GM12878 (cell line): ENCODE data around the gene MYMK. TPM values are rescaled to one million over a fixed set of nuclear protein-coding genes. Genes with fewer than 3 reads are reported as not detected.

Experiments
- ATAC-seq: fragments of 200-7000 bp; cut with Tn5 transposase; 3 replicates; pipeline ENCODE4 v1.9.1; 2020; ENCODE audit warnings: mild to moderate bottlenecking, moderate library complexity
- BruUV-seq: library from RNA; stranded (reverse); fragments of 400-500 nt; replicated peaks from 2 replicates; lab custom pipeline; 2021; lab: Mats Ljungman, UMichigan
- CTCF ChIA-PET: fragments of 300-600 bp; sonication (Branson Sonifier 250); formaldehyde crosslinking; extraction: SDS; loops from one replicate; lab custom pipeline; 2021; ENCODE audit warnings: inconsistent platforms; lab: Yijun Ruan, JAX
- POLR2A ChIA-PET: fragments of 350-600 bp; formaldehyde crosslinking; extraction: SDS; loops from one replicate; lab custom pipeline; 2021; ENCODE audit warnings: inconsistent platforms; lab: Charles Lee
- RAD21 ChIA-PET: fragments of 300-600 bp; sonication (Branson Sonifier 250); formaldehyde crosslinking; loops from one replicate; lab custom pipeline; 2023; ENCODE audit warnings: antibody characterized with exemption; ENCODE audit not compliant: unreplicated experiment; lab: Charles Lee
- SMC1A ChIA-PET: fragments of 300-600 bp; sonication (Branson Sonifier 250); formaldehyde crosslinking; loops from one replicate; lab custom pipeline; 2023; ENCODE audit not compliant: unreplicated experiment, uncharacterized antibody; lab: Charles Lee
- DNase-seq: peaks from one replicate; pipeline ENCODE4 v3.0.0-alpha.2; 2011; ENCODE audit warnings: low read depth, low spot score
- FAIRE-seq: peaks from 3 replicates; lab custom pipeline; 2011; peaks lifted over from hg19 to GRCh38; lab: Jason Lieb, UNC
- H2AFZ ChIP-seq: 2 replicates; pipeline ENCODE4 v1.6.0; 2011; ENCODE audit warnings: low read depth, low read length, control low read depth; ENCODE audit not compliant: control insufficient read depth
- H3K27ac ChIP-seq: 2 replicates; pipeline ENCODE4 v1.5.1; 2011; ENCODE audit warnings: control low read depth; ENCODE audit not compliant: control insufficient read depth, insufficient read depth
- H3K27me3 ChIP-seq, 2 experiments: replicated peaks in 1 of 2; 2 replicates each; pipeline versions ENCODE4 v1.6.0 to v1.6.1; 2011; ENCODE audit warnings: low read length in 1 of 2; ENCODE audit not compliant: control insufficient read depth in 2 of 2, insufficient read depth in 2 of 2
- H3K36me3 ChIP-seq, 2 experiments: 2 replicates each; pipeline ENCODE4 v1.5.1; 2011; ENCODE audit warnings: low read length in 1 of 2; ENCODE audit not compliant: control insufficient read depth in 2 of 2, insufficient read depth in 2 of 2
- H3K4me1 ChIP-seq: 2 replicates; pipeline ENCODE4 v1.6.1; 2011; ENCODE audit warnings: mild to moderate bottlenecking, low read length, moderate library complexity, mixed read lengths; ENCODE audit not compliant: control insufficient read depth, insufficient read depth
- H3K4me2 ChIP-seq: 2 replicates; pipeline ENCODE4 v1.6.0; 2011; ENCODE audit warnings: control low read depth; ENCODE audit not compliant: control insufficient read depth, insufficient read depth
- H3K4me3 ChIP-seq: fragments of 200-600 bp; sonication (generic); 2 replicates; pipeline ENCODE4 v1.5.1; 2016
- H3K79me2 ChIP-seq: 2 replicates; pipeline ENCODE4 v1.6.0; 2011; ENCODE audit warnings: low read length; ENCODE audit not compliant: control insufficient read depth, insufficient read depth
- H3K9ac ChIP-seq: 2 replicates; pipeline ENCODE4 v1.8.0; 2011; ENCODE audit warnings: low read length, control low read depth, mixed read lengths; ENCODE audit not compliant: control insufficient read depth, insufficient read depth
- H3K9me3 ChIP-seq: replicated peaks from 3 replicates; pipeline ENCODE4 v1.5.1; 2011; ENCODE audit warnings: mild to moderate bottlenecking, low read length; ENCODE audit not compliant: control insufficient read depth, insufficient read depth
- H4K20me1 ChIP-seq: 2 replicates; pipeline ENCODE4 v1.6.0; 2011; ENCODE audit not compliant: control insufficient read depth, insufficient read depth
- CBX5 ChIP-seq: sonication (generic); IDR thresholded peaks from 2 replicates; pipeline ENCODE4 v1.6.1; 2016; ENCODE audit warnings: low read depth, moderate library complexity, mild to moderate bottlenecking, inconsistent platforms
- EZH2 ChIP-seq: IDR thresholded peaks from 2 replicates; pipeline ENCODE4 v1.6.1; 2012; ENCODE audit warnings: low read depth, mild to moderate bottlenecking, control low read depth, inconsistent platforms, low read length, borderline replicate concordance; ENCODE audit not compliant: control insufficient read depth
- FOS ChIP-seq: IDR thresholded peaks from 3 replicates; pipeline ENCODE4 v1.6.1; 2011; ENCODE audit warnings: borderline replicate concordance; ENCODE audit not compliant: insufficient read length; ENCODE audit errors: extremely low read depth
- GABPA ChIP-seq: IDR thresholded peaks from 2 replicates; pipeline ENCODE4 v1.6.1; 2014; ENCODE audit warnings: antibody characterized with exemption, low read depth, mild to moderate bottlenecking, inconsistent platforms
- HDAC6 ChIP-seq: fragments of 200-600 bp; sonication (generic); IDR thresholded peaks from one replicate; pipeline ENCODE4 v1.8.0; 2017; ENCODE audit warnings: antibody characterized with exemption; ENCODE audit not compliant: unreplicated experiment
- HDGF ChIP-seq: fragments of 450-650 bp; IDR thresholded peaks from 2 replicates; pipeline ENCODE4 v1.6.1; 2016; ENCODE audit warnings: antibody characterized with exemption
- NR2C2 ChIP-seq: IDR thresholded peaks from 2 replicates; pipeline ENCODE4 v1.6.1; 2011; ENCODE audit warnings: borderline replicate concordance, low read depth; ENCODE audit not compliant: control insufficient read depth, insufficient read length
- NRF1 ChIP-seq: conservative IDR thresholded peaks from 2 replicates; pipeline ENCODE4 v1.6.1; 2011; ENCODE audit warnings: mild to moderate bottlenecking, low read depth, low read length, improper control_type of control experiment
- PAX5 ChIP-seq: IDR thresholded peaks from 2 replicates; pipeline ENCODE4 v1.6.1; 2011; ENCODE audit warnings: low read depth, low read length, borderline replicate concordance
- SIX5 ChIP-seq: IDR thresholded peaks from 2 replicates; pipeline ENCODE4 v1.6.1; 2011; ENCODE audit warnings: mild to moderate bottlenecking, low read depth, low read length, moderate library complexity; ENCODE audit not compliant: severe bottlenecking
- SMAD5 ChIP-seq: IDR thresholded peaks from 2 replicates; pipeline ENCODE4 v1.6.1; 2016; ENCODE audit warnings: antibody characterized with exemption, low read depth
- WRNIP1 ChIP-seq: IDR thresholded peaks from 2 replicates; pipeline ENCODE4 v1.6.1; 2011; ENCODE audit warnings: low read depth, low read length, improper control_type of control experiment, borderline replicate concordance
- ZNF24 ChIP-seq: fragments of 450-650 bp; IDR thresholded peaks from 2 replicates; pipeline ENCODE4 v1.6.1; 2017; ENCODE audit warnings: antibody characterized with exemption, mild to moderate bottlenecking
- WGBS: methylation state at CpG from one replicate; pipeline ENCODE4 v1.1.6; 2016; ENCODE audit warnings: low lambda C conversion rate; ENCODE audit not compliant: insufficient replicate concordance, insufficient coverage; ENCODE audit errors: missing lambda C conversion rate; 5-methylcytosine and 5-hydroxymethylcytosine counted together
- in situ Hi-C: fragments of 300-500 bp; cut with MboI; formaldehyde crosslinking; loops from 9 replicates; pipeline ENCODE4 v1.14.3; 2018; ENCODE audit warnings: mixed read lengths
- intact Hi-C: fragments of 100-400 bp; cut with micrococcal nuclease; formaldehyde crosslinking; loops from one replicate; pipeline ENCODE4 v1.14.2; 2022; ENCODE audit not compliant: unreplicated experiment
- polyA plus RNA-seq, 11 experiments: library from polyadenylated mRNA; depleted of rRNA in 4 of 11; unstranded in 6 of 11; stranded (reverse) in 5 of 11; fragments of >200 nt; fragmentation: Nextera tagmentation in 4 of 11; fragmentation: Illumina TruSeq in 1 of 11; extraction: Ambion mirVana in 4 of 11; extraction: Trizol in 1 of 11; gene quantifications; 1 replicate in 1 of 11; 2 replicates in 10 of 11; pipeline versions ENCODE4 v1.2.1 to v1.2.3, GENCODE V29; 2011 to 2016; ENCODE audit warnings: inconsistent platforms in 2 of 11, missing spikeins in 2 of 11, low read depth in 1 of 11
- total RNA-seq, 4 experiments: library from RNA; depleted of rRNA in 3 of 4; stranded (reverse); fragments of >200 nt in 3 of 4; fragmentation: Illumina TruSeq in 1 of 4; extraction: Trizol in 1 of 4; gene quantifications; 2 replicates each; pipeline versions ENCODE4 v1.2.1 to v1.2.3, GENCODE V29; 2013 to 2021
- TF ChIP-seq, protein P1 (sequence below): IDR thresholded peaks from 2 replicates; pipeline ENCODE4 v1.6.1; 2011; ENCODE audit warnings: low read depth, mild to moderate bottlenecking, low read length, moderate library complexity, borderline replicate concordance; ENCODE audit errors: extremely low read depth
- TF ChIP-seq, protein P2 (sequence below): fragments of 450-650 bp; IDR thresholded peaks from 2 replicates; pipeline ENCODE4 v1.6.1; 2017; ENCODE audit warnings: borderline replicate concordance
- TF ChIP-seq, protein P3 (sequence below): fragments of 450-650 bp; conservative IDR thresholded peaks from 2 replicates; pipeline ENCODE4 v1.6.1; 2017; ENCODE audit warnings: mild to moderate bottlenecking, moderate library complexity

The MYMK gene
- total and polyA plus RNA-seq, 10 of the 15 experiments (the other 5 are each of a cell fraction or from before 2014, with no cell fraction given), result not detected

DNA sequence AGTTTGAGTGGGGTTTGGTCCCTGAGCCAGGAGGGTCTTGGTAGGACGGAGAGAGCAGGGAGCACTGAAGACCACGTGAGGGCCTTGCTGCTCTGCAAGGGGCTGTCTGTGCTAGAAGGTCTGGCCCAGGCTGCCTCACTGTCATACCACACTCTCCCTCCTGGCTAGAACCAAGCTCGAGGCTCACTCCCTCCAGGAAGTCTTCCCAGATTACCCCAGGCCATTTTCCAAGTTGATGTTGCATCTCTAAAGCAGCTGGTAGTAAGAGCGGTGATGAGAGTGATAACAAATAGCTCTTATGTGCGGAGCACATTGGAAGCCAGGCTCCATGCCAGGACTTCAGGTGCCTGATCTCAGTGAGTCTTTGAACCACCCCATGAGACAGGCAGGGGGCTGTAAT, 6.6 kb downstream of the MYMK start:
- Histone ChIP-seq H3K36me3 (no peaks in the 10 kb centered on the region), H2AFZ (no peak overlapping the region), H3K9me3 (no peaks in the 10 kb centered on the region), H3K4me2 (no peak overlapping the region), H3K27me3 (peaks cover 0 to 4% of the 10 kb centered on the region in 2 experiments; a peak in 3 of 4 replicates), H4K20me1 (no peaks in the 10 kb centered on the region), H3K4me3 (no peak overlapping the region), H3K9ac (no peak overlapping the region), H3K79me2 (no peaks in the 10 kb centered on the region), H3K27ac (no peak overlapping the region), H3K4me1 (no peaks in the 10 kb centered on the region)
- ChIA-PET POLR2A (no interaction called here), SMC1A (no interaction called here), CTCF (interaction anchor here (1.3 kb wide), 1 partner anchor 225 kb away, joined by 3 read pairs; no protein-coding TSS in a partner anchor), RAD21 (no interaction called here)
- intact Hi-C loops, result no loop called here
- 35% methylated on average over 5 of the region's 5 CpGs for WGBS
- BruUV-seq, result no TSS peak
- DNase-seq, result no peak
- no peak for ATAC-seq
- TF ChIP-seq, protein P1, sequence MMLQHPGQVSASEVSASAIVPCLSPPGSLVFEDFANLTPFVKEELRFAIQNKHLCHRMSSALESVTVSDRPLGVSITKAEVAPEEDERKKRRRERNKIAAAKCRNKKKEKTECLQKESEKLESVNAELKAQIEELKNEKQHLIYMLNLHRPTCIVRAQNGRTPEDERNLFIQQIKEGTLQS, result no peak
- TF ChIP-seq EZH2, result no peak
- TF ChIP-seq PAX5, result no peak
- no peak for TF ChIP-seq FOS
- TF ChIP-seq SMAD5, result no peak
- TF ChIP-seq SIX5, result no peak
- TF ChIP-seq NRF1, result no peak
- in situ Hi-C loops, result no loop called here
- FAIRE-seq, result no peak

DNA sequence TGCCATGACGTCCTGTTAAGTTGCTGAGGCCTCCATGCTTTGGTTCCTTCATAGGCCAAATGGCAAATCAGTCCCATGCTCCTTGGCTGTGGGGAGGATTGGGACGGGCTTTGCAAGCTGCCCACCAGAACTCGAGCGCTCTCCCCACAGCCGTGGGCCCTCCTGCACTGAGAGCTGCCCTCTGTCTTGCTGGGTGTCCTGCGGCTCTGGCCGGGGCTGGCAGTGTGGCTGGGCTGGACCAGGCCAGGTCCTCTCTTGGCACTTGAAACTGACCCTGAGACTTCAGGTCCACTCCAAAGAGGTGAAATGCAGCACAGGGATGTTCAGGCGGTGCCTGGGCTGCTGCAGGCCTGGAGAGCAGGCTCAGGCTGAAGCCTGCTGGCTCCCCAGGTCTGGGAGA, 7.0 kb downstream of the MYMK start:
- CTCF ChIA-PET, result interaction anchor here (0.7 to 1.3 kb wide), 2 partner anchors 67 to 225 kb away, joined by 3 read pairs; no protein-coding TSS in a partner anchor
- peaks cover 0 to 2% of the 10 kb centered on the region in 2 experiments; a peak in 2 of 4 replicates for H3K27me3 ChIP-seq
- RAD21 ChIA-PET, result no interaction called here
- FAIRE-seq, result no peak
- POLR2A ChIA-PET, result no interaction called here
- no peak for DNase-seq
- no peak overlapping the region for H3K9ac ChIP-seq
- intact Hi-C loops, result no loop called here
- H3K4me2 ChIP-seq, result no peak overlapping the region
- WGBS, result 19% methylated on average over 8 of the region's 8 CpGs
- no peaks in the 10 kb centered on the region for H3K79me2 ChIP-seq
- no peaks in the 10 kb centered on the region for H3K4me1 ChIP-seq
- H3K4me3 ChIP-seq, result no peak overlapping the region
- H4K20me1 ChIP-seq, result no peaks in the 10 kb centered on the region
- H3K9me3 ChIP-seq, result no peaks in the 10 kb centered on the region
- in situ Hi-C loops, result no loop called here
- no peak for ATAC-seq
- no peaks in the 10 kb centered on the region for H3K36me3 ChIP-seq
- H2AFZ ChIP-seq, result no peak overlapping the region
- SMC1A ChIA-PET, result no interaction called here
- no TSS peak for BruUV-seq
- no peak overlapping the region for H3K27ac ChIP-seq
- TF ChIP-seq CBX5 (no peak), HDAC6 (no peak), ZNF24 (no peak), NR2C2 (no peak), HDGF (no peak), WRNIP1 (no peak), GABPA (no peak)
- TF ChIP-seq, protein P2, sequence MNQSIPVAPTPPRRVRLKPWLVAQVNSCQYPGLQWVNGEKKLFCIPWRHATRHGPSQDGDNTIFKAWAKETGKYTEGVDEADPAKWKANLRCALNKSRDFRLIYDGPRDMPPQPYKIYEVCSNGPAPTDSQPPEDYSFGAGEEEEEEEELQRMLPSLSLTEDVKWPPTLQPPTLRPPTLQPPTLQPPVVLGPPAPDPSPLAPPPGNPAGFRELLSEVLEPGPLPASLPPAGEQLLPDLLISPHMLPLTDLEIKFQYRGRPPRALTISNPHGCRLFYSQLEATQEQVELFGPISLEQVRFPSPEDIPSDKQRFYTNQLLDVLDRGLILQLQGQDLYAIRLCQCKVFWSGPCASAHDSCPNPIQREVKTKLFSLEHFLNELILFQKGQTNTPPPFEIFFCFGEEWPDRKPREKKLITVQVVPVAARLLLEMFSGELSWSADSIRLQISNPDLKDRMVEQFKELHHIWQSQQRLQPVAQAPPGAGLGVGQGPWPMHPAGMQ, result no peak
- TF ChIP-seq, protein P3, sequence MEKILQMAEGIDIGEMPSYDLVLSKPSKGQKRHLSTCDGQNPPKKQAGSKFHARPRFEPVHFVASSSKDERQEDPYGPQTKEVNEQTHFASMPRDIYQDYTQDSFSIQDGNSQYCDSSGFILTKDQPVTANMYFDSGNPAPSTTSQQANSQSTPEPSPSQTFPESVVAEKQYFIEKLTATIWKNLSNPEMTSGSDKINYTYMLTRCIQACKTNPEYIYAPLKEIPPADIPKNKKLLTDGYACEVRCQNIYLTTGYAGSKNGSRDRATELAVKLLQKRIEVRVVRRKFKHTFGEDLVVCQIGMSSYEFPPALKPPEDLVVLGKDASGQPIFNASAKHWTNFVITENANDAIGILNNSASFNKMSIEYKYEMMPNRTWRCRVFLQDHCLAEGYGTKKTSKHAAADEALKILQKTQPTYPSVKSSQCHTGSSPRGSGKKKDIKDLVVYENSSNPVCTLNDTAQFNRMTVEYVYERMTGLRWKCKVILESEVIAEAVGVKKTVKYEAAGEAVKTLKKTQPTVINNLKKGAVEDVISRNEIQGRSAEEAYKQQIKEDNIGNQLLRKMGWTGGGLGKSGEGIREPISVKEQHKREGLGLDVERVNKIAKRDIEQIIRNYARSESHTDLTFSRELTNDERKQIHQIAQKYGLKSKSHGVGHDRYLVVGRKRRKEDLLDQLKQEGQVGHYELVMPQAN, result no peak
